MM.1S (cell line): ENCODE measurements around the gene RNF126.
A peak's percentile ranks its signal among the peaks of the same experiment; 100 is the strongest.

ENCODE experiments used
- DNase-seq: peaks from one replicate; pipeline ENCODE4 v3.0.0-alpha.2; 2015
- H2AFZ ChIP-seq: fragments of 300-600 bp; sonication (generic); 2 replicates; pipeline ENCODE4 v1.6.0; 2016; ENCODE audit warnings: antibody characterized with exemption, low read length
- H3F3A ChIP-seq: fragments of 300-600 bp; sonication (generic); 2 replicates; pipeline ENCODE4 v1.6.1; 2016; ENCODE audit warnings: mild to moderate bottlenecking, antibody characterized with exemption, low read length, moderate library complexity, mixed read lengths; ENCODE audit not compliant: insufficient read depth
- H3K27ac ChIP-seq: fragments of 300-600 bp; sonication (generic); 2 replicates; pipeline ENCODE4 v1.5.1; 2016; ENCODE audit warnings: mild to moderate bottlenecking, low read length
- H3K27me3 ChIP-seq: fragments of 300-600 bp; sonication (generic); replicated peaks from 2 replicates; pipeline ENCODE4 v1.6.0; 2016; ENCODE audit warnings: low read length; ENCODE audit not compliant: insufficient read depth
- H3K36me3 ChIP-seq: fragments of 300-600 bp; sonication (generic); replicated peaks from 2 replicates; pipeline ENCODE4 v1.6.1; 2016; ENCODE audit warnings: mild to moderate bottlenecking, low read length, mixed read lengths; ENCODE audit not compliant: insufficient read depth
- H3K4me1 ChIP-seq: fragments of 300-600 bp; sonication (generic); 2 replicates; pipeline ENCODE4 v1.6.1; 2016; ENCODE audit warnings: low read length, mixed read lengths
- H3K4me2 ChIP-seq: fragments of 300-600 bp; sonication (generic); 2 replicates; pipeline ENCODE4 v1.6.0; 2016; ENCODE audit warnings: low read depth, low read length
- H3K4me3 ChIP-seq: fragments of 300-600 bp; sonication (generic); 2 replicates; pipeline ENCODE4 v1.5.1; 2016; ENCODE audit warnings: low read length, mixed read lengths
- H3K79me2 ChIP-seq: fragments of 300-600 bp; sonication (generic); 2 replicates; pipeline ENCODE4 v1.6.1; 2016; ENCODE audit warnings: mixed run types, low read length, mixed read lengths
- H3K9ac ChIP-seq: fragments of 300-600 bp; sonication (generic); 2 replicates; pipeline ENCODE4 v1.6.1; 2016; ENCODE audit warnings: low read length, mixed read lengths
- H3K9me2 ChIP-seq: fragments of 300-600 bp; sonication (generic); replicated peaks from 2 replicates; pipeline ENCODE4 v1.6.1; 2016; ENCODE audit warnings: mild to moderate bottlenecking, low read length, mixed read lengths; ENCODE audit not compliant: insufficient read depth
- H3K9me3 ChIP-seq: fragments of 300-600 bp; sonication (generic); replicated peaks from 2 replicates; pipeline ENCODE4 v1.6.1; 2016; ENCODE audit warnings: mild to moderate bottlenecking, low read length, mixed read lengths; ENCODE audit not compliant: insufficient read depth
- H4K20me1 ChIP-seq: fragments of 300-600 bp; sonication (generic); 2 replicates; pipeline ENCODE4 v1.6.1; 2016; ENCODE audit warnings: mild to moderate bottlenecking, low read length, moderate library complexity, mixed read lengths; ENCODE audit not compliant: insufficient read depth
- EZH2 ChIP-seq: fragments of 300-600 bp; sonication (generic); optimal IDR thresholded peaks from 2 replicates; pipeline ENCODE3; 2017; ENCODE audit warnings: low read depth, mild to moderate bottlenecking, antibody characterized with exemption, low read length, mixed read lengths
- EZH2phosphoT487 ChIP-seq: fragments of 300-600 bp; sonication (generic); IDR thresholded peaks from 2 replicates; pipeline ENCODE4 v1.6.1; 2018; ENCODE audit warnings: antibody characterized with exemption, low read length
- TF ChIP-seq, protein P1 (sequence below): fragments of 300-600 bp; sonication (generic); IDR thresholded peaks from 2 replicates; pipeline ENCODE4 v1.5.1; 2016; ENCODE audit warnings: antibody characterized with exemption, low read length, mixed read lengths

The RNF126 gene

DNA sequence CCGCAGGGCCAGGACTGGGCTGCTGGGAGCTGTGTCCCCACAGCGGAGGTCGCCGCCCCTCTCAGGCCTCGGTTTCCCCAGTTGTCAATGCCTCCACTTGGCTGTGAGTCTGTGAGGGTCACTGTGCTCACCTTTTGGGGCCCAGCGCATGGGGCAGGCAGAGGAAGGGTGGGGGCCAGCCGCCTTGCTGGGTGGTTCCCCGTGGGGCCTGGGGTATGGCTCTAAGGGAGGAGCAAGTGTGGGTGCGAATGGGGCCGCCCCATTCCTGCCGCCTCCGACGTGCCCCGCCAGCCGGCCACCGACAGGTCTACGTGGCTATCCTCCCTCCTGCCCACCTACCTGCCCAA lies 24.1 kb downstream of the RNF126 start:
- Histone ChIP-seq H3K9me3 (no peaks in the 10 kb centered on the region), H3K4me1 (peaks cover 9% of the 10 kb centered on the region), H3K9me2 (no peaks in the 10 kb centered on the region), H3K36me3 (no peaks in the 10 kb centered on the region), H3K9ac (no peak overlapping the region), H3K4me2 (peak overlapping the region; percentile 97), H3F3A (peaks cover under 1% of the 10 kb centered on the region; the same call in 1 of the 2 replicates), H3K79me2 (peaks cover 9% of the 10 kb centered on the region), H3K4me3 (peak overlapping the region; percentile 69), H4K20me1 (no peaks in the 10 kb centered on the region), H3K27ac (no peak overlapping the region), H2AFZ (peak overlapping the region; percentile 90), H3K27me3 (peaks cover 6% of the 10 kb centered on the region; the same call in 1 of the 2 replicates)
- TF ChIP-seq EZH2phosphoT487 (no peak), EZH2 (no peak)
- TF ChIP-seq, protein P1, sequence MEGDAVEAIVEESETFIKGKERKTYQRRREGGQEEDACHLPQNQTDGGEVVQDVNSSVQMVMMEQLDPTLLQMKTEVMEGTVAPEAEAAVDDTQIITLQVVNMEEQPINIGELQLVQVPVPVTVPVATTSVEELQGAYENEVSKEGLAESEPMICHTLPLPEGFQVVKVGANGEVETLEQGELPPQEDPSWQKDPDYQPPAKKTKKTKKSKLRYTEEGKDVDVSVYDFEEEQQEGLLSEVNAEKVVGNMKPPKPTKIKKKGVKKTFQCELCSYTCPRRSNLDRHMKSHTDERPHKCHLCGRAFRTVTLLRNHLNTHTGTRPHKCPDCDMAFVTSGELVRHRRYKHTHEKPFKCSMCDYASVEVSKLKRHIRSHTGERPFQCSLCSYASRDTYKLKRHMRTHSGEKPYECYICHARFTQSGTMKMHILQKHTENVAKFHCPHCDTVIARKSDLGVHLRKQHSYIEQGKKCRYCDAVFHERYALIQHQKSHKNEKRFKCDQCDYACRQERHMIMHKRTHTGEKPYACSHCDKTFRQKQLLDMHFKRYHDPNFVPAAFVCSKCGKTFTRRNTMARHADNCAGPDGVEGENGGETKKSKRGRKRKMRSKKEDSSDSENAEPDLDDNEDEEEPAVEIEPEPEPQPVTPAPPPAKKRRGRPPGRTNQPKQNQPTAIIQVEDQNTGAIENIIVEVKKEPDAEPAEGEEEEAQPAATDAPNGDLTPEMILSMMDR = no peak
- DNase-seq = no peak

DNA sequence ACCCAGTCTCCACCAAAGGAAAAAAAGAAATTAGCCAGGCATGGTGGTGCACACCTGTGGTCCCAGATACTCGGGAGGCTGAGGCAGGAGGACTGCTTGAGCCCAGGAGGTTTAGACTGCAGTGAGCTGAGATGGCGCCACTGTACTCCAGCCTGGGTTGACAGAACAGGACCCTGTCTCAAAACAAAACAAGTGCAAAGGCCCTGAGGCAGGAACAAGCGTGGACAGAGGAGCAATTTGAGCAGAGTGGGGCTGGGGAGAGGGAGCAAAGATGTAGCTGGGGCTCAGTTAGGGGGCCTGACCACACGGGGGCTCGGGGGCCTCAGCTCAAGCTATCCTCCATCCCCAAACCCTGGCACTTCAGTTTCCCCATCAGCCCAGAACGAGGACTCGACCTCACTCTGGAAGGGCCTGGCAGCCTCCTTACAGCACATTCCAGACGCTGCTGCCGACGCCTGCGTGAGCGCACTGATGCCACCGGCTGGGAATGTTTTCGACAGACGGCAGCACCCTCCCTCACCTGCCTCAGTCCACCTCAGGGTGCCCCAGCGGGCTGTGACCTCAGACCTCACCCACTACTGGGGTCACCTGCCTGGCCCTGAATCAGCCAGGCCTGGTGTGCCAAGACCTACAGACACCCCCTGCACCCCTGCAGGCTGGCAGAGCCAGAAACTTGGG lies 27.9 kb downstream of the RNF126 start:
- no peak overlapping the region for H3K9ac ChIP-seq
- H3K9me2 ChIP-seq = no peaks in the 10 kb centered on the region
- no peak for TF ChIP-seq EZH2
- TF ChIP-seq EZH2phosphoT487 = no peak
- TF ChIP-seq, protein P1 = no peak
- no peaks in the 10 kb centered on the region for H3K9me3 ChIP-seq
- peaks cover 6% of the 10 kb centered on the region; the same call in 1 of the 2 replicates for H3K27me3 ChIP-seq
- H3K27ac ChIP-seq = no peak overlapping the region
- peaks cover 41% of the 10 kb centered on the region for H3K79me2 ChIP-seq
- H3K4me1 ChIP-seq = peaks cover 13% of the 10 kb centered on the region
- H2AFZ ChIP-seq = no peak overlapping the region
- H3F3A ChIP-seq = peaks cover 9% of the 10 kb centered on the region
- no peak overlapping the region for H3K4me2 ChIP-seq
- no peak overlapping the region for H3K4me3 ChIP-seq
- no peak for DNase-seq
- H3K36me3 ChIP-seq = no peaks in the 10 kb centered on the region
- H4K20me1 ChIP-seq = no peaks in the 10 kb centered on the region

DNA sequence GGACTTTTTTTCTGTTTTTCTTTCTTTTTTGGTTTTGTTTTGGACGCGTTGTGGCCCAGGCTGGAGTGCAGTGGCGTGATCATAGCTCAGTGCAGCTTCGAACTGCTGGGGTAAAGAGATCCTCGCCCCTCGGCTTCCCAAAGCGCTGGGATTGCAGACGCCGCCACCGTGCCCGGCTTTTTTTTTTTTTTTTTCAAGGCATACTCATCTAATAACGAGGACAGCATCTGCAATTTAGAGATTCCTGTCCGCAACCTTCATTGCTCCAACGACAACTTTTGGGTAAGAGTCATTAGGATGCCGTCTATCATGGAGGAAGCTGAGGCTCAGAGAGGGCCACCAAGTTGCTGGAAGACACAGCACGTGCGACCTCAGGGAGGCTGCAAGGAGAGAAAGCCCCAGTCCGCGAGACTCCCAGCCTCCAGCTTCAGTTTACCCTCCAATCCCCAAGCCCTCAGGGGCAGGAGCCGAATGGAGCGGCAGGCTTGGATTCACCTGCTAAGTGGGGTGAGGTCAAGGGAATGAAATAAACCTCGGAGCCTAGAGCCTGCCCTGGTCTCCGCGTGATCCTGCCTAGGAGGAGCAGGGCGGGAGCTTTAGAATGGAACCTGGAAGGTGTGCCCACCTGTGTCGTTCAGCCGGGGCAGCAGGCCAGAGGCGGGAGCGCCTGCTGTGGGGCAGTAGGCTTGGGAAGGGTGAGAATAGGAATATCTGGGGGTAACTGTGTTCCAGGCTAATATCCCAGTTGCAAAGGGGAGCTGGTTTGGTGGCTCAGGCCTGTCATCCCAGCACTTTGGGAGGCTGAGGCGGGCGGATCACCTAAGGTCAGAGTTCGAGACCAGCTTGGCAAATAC lies 29.0 kb downstream of the RNF126 start:
- H3K27ac ChIP-seq = peak overlapping the region; percentile 61; the same call in 1 of the 2 replicates
- H3K9me2 ChIP-seq = no peaks in the 10 kb centered on the region
- peaks cover 48% of the 10 kb centered on the region for H3K79me2 ChIP-seq
- peaks cover 6% of the 10 kb centered on the region; the same call in 1 of the 2 replicates for H3K27me3 ChIP-seq
- peaks cover 9% of the 10 kb centered on the region for H3F3A ChIP-seq
- H3K36me3 ChIP-seq = no peaks in the 10 kb centered on the region
- peaks cover 10% of the 10 kb centered on the region for H3K4me1 ChIP-seq
- H3K4me3 ChIP-seq = peak overlapping the region; percentile 82
- no peaks in the 10 kb centered on the region for H4K20me1 ChIP-seq
- H3K9ac ChIP-seq = peak overlapping the region; percentile 73
- no peaks in the 10 kb centered on the region for H3K9me3 ChIP-seq
- DNase-seq = peak; percentile 38
- peak overlapping the region; percentile 95 for H3K4me2 ChIP-seq
- peak overlapping the region; percentile 90 for H2AFZ ChIP-seq
- no peak for TF ChIP-seq EZH2phosphoT487
- TF ChIP-seq, protein P1 = no peak
- TF ChIP-seq EZH2 = no peak
